ENCODE measurements around the gene ZNF608.

- no peak for TF ChIP-seq CSDC2 (CRISPR knock-in tag; IDR thresholded peaks at IDR 0.05)
- TF ChIP-seq RARB (CRISPR knock-in tag; IDR thresholded peaks at IDR 0.05), result no peak
- no peak for TF ChIP-seq CSRNP3 (CRISPR knock-in tag; IDR thresholded peaks at IDR 0.05)
Observed at GRCh38 chr5:124755565-124755964, 9.1 kb upstream of the ZNF608 start.

All from SK-N-SH treated with all-trans-retinoic acid at 6 μM for 48 hours (cell line).